Thyroid gland (tissue), 4 donors: ENCODE results near the gene CBL. TPM values are rescaled to one million over a fixed set of nuclear protein-coding genes. Genes with fewer than 3 reads are reported as not detected.

ENCODE experiments used
- DNase-seq, 2 donors: peaks; one replicate each; pipeline ENCODE4 v3.0.0-alpha.2; 2019
- H3K27ac ChIP-seq, 3 donors: fragments of 200-600 bp; sonication (generic); 1 replicate in 2 of 3; 2 replicates in 1 of 3; pipeline ENCODE4 v1.5.1; 2016 to 2019; ENCODE audit warnings: mild to moderate bottlenecking in 1 of 3, moderate library complexity in 1 of 3
- H3K27me3 ChIP-seq: fragments of 200-600 bp; sonication (generic); one replicate; pipeline ENCODE4 v1.5.1; 2019
- H3K36me3 ChIP-seq, 2 donors: fragments of 200-600 bp; sonication (generic); one replicate each; pipeline ENCODE4 v1.5.1; 2016 to 2019
- H3K4me1 ChIP-seq, 2 donors: fragments of 200-600 bp; sonication (generic); one replicate each; pipeline ENCODE4 v1.5.1; 2017 to 2019
- H3K4me3 ChIP-seq, 3 donors: fragments of 200-600 bp; sonication (generic); replicated peaks in 1 of 3; 1 replicate in 2 of 3; 2 replicates in 1 of 3; pipeline ENCODE4 v1.5.1; 2016; ENCODE audit warnings: mild to moderate bottlenecking in 1 of 3
- H3K9me3 ChIP-seq: fragments of 200-600 bp; sonication (generic); one replicate; pipeline ENCODE4 v1.5.1; 2017
- POLR2A ChIP-seq, 2 donors: fragments of 450-650 bp; IDR thresholded peaks; one replicate each; pipeline ENCODE4 v1.6.1; 2017; ENCODE audit warnings: antibody characterized with exemption in 2 of 2, mild to moderate bottlenecking in 2 of 2, moderate library complexity in 1 of 2
- WGBS, 2 donors: methylation state at CpG; one replicate each; pipeline ENCODE4 v1.1.5; 2017; 5-methylcytosine and 5-hydroxymethylcytosine counted together
- intact Hi-C: fragments of 100-400 bp; cut with DNase I; formaldehyde crosslinking; loops from one replicate; pipeline ENCODE4 v1.15.1; 2023
- total RNA-seq, 4 donors: library from RNA; depleted of rRNA; stranded (reverse); fragments of >200 nt; gene quantifications; one replicate each; pipeline ENCODE4 v1.2.3, GENCODE V29; 2016
- TF ChIP-seq, protein P1 (sequence below), 6 experiments: fragments of 200-600 bp in 3 of 6; fragments of 450-650 bp in 3 of 6; sonication (generic) in 3 of 6; IDR thresholded peaks; one replicate each; pipeline ENCODE4 v1.5.1; 2016 to 2019; ENCODE audit warnings: antibody characterized with exemption in 6 of 6, mild to moderate bottlenecking in 2 of 6, inconsistent platforms in 1 of 6, moderate library complexity in 1 of 6

Gene CBL
- total RNA-seq, 4 donors from 2014 or later = 9.4 to 14.5 (median 13.9) TPM

- H3K27me3 ChIP-seq = no peaks in the 10 kb centered on the region
- TF ChIP-seq, protein P1, sequence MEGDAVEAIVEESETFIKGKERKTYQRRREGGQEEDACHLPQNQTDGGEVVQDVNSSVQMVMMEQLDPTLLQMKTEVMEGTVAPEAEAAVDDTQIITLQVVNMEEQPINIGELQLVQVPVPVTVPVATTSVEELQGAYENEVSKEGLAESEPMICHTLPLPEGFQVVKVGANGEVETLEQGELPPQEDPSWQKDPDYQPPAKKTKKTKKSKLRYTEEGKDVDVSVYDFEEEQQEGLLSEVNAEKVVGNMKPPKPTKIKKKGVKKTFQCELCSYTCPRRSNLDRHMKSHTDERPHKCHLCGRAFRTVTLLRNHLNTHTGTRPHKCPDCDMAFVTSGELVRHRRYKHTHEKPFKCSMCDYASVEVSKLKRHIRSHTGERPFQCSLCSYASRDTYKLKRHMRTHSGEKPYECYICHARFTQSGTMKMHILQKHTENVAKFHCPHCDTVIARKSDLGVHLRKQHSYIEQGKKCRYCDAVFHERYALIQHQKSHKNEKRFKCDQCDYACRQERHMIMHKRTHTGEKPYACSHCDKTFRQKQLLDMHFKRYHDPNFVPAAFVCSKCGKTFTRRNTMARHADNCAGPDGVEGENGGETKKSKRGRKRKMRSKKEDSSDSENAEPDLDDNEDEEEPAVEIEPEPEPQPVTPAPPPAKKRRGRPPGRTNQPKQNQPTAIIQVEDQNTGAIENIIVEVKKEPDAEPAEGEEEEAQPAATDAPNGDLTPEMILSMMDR (IDR thresholded peaks at IDR 0.05) = peak; percentile 27 to 82 (median 70)
- TF ChIP-seq POLR2A (IDR thresholded peaks at IDR 0.05) = no peak
- intact Hi-C loops = no loop called here
- WGBS, 2 donors = 3 to 8% methylated on average over 6 to 23 of the region's 86 CpGs
- H3K36me3 ChIP-seq = no peaks in the 10 kb centered on the region
- H3K9me3 ChIP-seq = no peaks in the 10 kb centered on the region
- H3K27ac ChIP-seq = peak overlapping the region; percentile 79 to 95 (median 80)
- peak; percentile 53 to 60 for DNase-seq
- H3K4me1 ChIP-seq = peaks cover 19 to 52% of the 10 kb centered on the region in 2 donors
- peak overlapping the region in 2 of 3 donors; percentile 31 to 48 for H3K4me3 ChIP-seq
Observed at GRCh38 chr11:119339589-119340334, 133.6 kb downstream of the CBL start.

DNA sequence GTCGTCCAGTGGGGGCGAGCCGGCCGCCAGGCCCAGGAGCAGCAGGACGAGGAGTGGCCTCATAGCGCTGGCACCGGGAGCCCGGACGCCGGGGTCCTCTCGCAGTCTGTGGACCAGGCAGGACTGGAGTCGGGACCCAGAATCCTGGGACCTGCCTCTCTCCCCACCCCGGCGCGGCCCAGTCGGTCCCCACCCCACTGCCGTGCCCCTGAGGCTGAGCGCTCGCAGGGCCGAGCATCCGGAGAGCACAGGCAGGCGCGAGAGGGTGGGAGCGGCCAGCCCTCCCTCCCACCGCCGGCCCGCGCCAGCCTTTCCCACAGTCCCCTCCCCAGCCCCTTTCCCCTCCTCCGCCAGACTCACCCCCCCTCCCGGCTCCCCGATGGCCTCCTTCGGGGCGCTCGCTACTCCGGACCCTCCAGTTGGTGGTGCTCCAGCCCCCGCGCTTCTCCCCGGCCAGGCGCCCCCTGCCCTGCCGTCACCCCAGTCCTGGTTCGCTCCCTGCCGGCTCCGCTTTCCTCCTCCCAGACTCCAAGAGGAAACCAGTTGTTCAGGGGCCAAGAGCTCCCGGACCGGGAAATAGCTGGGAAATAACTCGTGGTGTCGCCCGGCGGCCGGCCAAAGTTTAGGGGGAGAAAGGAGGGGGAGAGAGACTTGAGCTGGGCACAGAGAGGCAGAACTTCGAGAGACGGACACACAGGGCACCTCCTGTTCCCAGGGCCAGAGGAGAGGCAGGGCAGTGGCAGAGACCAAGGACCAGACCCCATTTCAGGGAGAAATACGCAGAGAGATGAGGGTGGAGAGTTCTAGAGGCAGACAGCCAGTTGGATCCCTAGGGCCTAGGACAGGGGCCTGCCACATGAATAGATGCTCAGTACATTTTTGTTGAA, 134.4 kb downstream of the CBL start, which contains the start of gene C1QTNF5:
C1QTNF5 (minus strand) TSS at position 549 of the 887 bp plus-strand sequence; CDS start at position 63, 486 bp downstream.
- H3K27me3 ChIP-seq = no peaks in the 10 kb centered on the region
- 8 to 13% methylated on average over 13 to 26 of the region's 53 CpGs for WGBS, 2 donors
- TF ChIP-seq, protein P1 (IDR thresholded peaks at IDR 0.05) = no peak
- TF ChIP-seq POLR2A (IDR thresholded peaks at IDR 0.05) = peak in 1 of 2 donors; percentile 29
- intact Hi-C loops = no loop called here
- peak; percentile 74 to 82 for DNase-seq
- H3K9me3 ChIP-seq = no peaks in the 10 kb centered on the region
- peak within 1 kb of the TSS; percentile 79 to 95 (median 80) for H3K27ac ChIP-seq
- no peaks in the 10 kb centered on the region for H3K36me3 ChIP-seq
- H3K4me1 ChIP-seq = peaks cover 10 to 44% of the 10 kb centered on the region in 2 donors
- peak within 1 kb of the TSS in 2 of 3 donors; percentile 31 to 48 for H3K4me3 ChIP-seq

DNA sequence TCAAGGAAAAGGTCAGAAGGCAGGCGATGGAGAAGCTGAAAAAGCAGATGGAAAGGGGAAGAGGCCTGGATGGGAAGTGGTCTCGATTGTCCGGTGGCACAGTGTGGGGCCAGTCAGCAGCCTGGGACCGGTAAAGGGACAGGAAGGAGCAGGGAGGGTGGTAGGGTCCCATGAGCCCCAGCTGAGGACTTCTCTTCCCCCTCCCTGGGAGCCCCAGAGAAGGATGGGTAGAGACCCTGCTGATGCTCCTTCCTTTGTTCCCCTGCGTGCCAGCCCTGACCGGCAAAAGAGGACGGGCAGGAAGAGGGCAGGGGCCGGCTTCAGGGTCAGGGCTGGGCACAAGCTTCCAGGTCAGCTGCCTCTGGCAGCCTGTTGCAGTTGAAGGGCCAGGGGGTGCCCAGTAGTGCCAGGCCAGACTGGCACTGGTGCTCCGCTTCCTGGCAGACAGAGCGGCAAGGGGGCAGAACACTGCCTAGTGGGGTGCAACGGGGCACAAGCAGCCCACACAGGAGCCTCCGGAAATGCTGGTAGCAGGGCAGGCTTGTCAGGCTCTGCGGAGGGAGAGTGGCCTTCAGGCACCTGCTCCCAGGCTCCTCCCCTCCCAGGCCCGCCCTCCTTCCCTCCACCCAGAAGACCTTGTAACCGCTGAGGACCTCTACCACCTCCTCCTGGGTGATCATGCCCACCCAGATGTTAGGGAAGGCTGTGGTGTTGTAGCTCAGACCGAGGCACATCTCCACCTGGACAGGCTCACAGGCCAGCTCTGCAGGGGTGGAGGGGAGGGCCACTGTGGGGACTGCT, 135.3 kb downstream of the CBL start:
- TF ChIP-seq POLR2A (IDR thresholded peaks at IDR 0.05) = no peak
- TF ChIP-seq, protein P1 (IDR thresholded peaks at IDR 0.05) = no peak
- intact Hi-C loops = no loop called here
- 37 to 61% methylated on average over 11 to 12 of the region's 16 CpGs for WGBS, 2 donors
- no peaks in the 10 kb centered on the region for H3K36me3 ChIP-seq
- peak overlapping the region; percentile 79 to 95 (median 80) for H3K27ac ChIP-seq
- H3K4me1 ChIP-seq = peaks cover 9 to 42% of the 10 kb centered on the region in 2 donors
- H3K4me3 ChIP-seq = no peak overlapping the region
- DNase-seq = no peak
- H3K9me3 ChIP-seq = no peaks in the 10 kb centered on the region
- no peaks in the 10 kb centered on the region for H3K27me3 ChIP-seq

DNA sequence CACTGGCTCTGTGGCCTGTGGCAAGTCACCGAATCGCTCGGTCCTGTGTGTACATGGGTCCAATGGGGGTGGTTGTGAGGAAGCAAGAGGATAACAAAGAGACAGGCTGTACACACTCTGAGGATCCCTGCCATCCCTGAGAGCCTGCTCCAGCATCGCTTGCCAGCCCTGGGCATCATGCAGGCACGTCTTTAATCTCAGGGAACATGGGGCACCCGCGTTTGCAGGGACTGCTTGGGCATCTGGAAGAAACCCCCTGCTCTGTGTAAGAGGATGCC, 135.8 kb downstream of the CBL start:
- Histone ChIP-seq H3K36me3 (no peaks in the 10 kb centered on the region), H3K4me3 (no peak overlapping the region), H3K4me1 (peaks cover 9 to 42% of the 10 kb centered on the region in 2 donors), H3K27me3 (no peaks in the 10 kb centered on the region), H3K9me3 (no peaks in the 10 kb centered on the region), H3K27ac (no peak overlapping the region)
- intact Hi-C loops = no loop called here
- TF ChIP-seq POLR2A (IDR thresholded peaks at IDR 0.05) = no peak
- TF ChIP-seq, protein P1 (IDR thresholded peaks at IDR 0.05) = no peak
- DNase-seq = no peak
- WGBS, 2 donors = 82% methylated on average over 7 of the region's 7 CpGs; no CpG with 5 or more reads in 1 of the 2 donors
